NCI-H2171 treated with DMSO at 0.1 percent for 48 hours (cell line): ENCODE results near the gene PLCD1.
"Not testable (repeated sequence)": the region's sequence is repeated elsewhere in the genome, so short reads cannot be mapped to it uniquely, and the experiment has no call there.

Experiments used
- DNase-seq: peaks from one replicate; lab custom pipeline; 2025; lab: John Stamatoyannopoulos, UW

PLCD1 gene

GRCh38 chr3:38000242-38000916, 29.1 kb downstream of the PLCD1 start:
- no peak for DNase-seq

GRCh38 chr3:37999836-38000235, 29.6 kb downstream of the PLCD1 start:
- no peak for DNase-seq

DNA sequence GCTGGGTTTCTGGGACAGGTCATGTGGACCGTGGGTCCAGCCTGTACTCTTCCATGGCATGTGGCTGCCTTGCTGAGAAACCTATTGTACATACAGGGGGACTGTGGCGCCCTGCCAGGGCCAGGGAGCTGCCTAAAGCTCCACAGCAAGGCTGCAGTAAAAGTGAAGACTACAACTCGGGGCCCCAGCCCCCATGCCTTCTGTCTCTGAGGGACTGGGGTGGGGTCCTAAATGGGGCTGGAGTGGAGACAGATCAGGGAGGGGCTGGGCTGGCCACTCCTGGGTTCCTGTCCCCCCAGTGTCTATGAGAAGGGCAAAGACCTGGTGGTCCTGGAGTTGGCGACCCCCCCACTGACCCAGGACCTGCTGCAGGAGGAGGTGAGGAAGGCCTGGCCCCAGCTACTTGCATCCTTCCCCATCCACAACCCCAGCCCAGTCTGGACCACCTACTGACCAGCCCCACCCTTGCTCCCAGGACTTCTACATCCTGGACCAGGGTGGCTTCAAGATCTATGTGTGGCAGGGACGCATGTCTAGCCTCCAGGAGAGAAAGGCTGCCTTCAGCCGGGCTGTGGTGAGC, 31.6 kb downstream of the PLCD1 start:
- DNase-seq = no peak

GRCh38 chr3:37997342-37997741, 32.1 kb downstream of the PLCD1 start:
- DNase-seq = no peak

- peak; percentile 67 for DNase-seq
Measured at GRCh38 chr3:37996785-37997301, 32.6 kb downstream of the PLCD1 start.

DNA sequence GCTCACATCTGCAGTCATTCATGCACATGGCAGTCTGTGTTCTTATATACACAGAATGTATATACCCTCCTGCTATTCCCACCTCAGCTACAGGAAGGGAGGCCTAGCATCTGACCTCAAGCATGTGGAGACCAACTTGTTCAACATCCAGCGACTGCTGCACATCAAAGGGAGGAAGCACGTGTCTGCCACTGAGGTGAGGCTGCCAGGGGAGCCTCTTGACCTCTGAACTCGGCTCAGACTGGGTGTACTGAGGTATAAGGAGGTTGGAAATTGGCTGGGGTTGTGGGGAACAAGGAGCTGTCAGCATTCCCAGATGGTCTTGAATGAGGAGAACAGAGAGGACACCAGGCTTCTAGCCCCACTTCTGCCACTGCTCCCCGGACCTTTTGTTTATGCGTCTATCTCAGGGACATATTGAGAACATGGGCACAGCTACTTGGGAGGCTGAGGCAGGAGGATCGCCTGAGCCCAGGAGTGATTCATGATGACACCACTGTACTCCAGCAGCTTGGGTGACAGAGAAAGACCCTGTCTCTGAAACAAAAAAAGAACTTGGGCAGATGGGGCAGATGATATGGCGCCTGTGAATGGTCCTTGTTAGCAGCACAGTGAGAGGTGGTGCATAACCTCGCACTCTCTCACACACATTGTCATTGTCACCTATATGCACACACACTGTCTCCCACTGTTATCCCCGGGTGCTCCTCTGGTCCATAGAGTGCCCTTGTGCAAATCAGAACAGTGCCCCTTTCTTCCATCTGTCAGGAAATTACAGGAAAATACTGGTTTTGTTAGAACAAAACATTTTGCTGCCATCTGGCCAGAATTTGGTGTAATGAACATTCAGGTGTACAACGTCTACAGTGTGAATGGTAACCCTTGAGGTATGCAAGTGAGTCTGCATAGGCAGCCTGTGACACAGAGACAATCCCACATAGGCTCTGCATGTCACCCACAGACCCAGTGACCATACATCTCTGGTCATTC, 33.5 kb downstream of the PLCD1 start:
- DNase-seq = peak; percentile 71

DNA sequence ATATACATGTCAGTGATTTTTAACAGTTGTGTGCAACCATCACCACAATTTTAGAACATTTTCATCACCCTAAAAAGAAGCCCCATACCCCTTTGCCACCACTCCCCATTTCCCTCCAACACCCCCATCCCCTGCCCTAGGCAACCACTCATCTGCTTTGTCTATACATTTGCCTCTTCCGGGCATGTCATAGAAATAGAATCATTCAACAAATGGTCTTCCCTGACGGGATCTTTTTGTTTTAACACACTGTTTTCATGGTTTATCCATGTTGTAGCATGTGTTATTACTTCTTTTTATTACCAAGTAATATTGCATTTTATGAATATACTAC, 34.8 kb downstream of the PLCD1 start:
- no peak for DNase-seq

DNA sequence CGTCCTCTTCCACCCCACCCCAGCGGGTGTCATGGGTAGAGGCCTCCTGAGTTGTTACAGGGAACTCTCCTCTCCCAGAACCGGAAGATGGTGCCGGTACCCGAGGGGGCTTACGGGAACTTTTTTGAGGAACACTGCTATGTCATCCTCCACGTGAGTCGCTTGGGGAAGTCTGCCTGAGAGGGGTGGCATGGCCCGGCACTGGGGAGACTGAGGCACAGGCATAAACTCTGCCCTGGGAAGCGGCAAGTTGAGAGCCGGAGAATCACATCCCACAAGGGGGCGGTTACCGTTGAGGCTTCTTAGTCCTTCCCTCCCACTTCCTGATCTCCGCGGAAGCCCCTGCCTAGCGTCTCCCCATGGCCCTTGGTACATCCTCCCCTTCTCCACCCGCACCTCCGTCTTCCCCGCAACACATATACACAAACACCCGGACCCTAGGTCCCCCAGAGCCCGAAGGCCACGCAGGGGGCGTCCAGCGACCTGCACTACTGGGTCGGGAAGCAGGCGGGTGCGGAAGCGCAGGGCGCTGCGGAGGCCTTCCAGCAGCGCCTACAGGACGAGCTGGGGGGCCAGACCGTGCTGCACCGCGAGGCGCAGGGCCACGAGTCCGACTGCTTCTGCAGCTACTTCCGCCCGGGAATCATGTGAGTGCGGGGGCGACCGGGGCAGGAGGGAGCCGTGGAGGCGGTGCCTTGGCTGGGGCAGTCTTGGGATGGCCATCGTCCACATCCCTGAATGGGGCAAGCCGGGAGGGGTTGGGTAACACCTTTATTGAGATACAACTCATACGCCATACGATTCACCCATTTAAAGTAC, 35.4 kb downstream of the PLCD1 start:
- DNase-seq = no peak

DNA sequence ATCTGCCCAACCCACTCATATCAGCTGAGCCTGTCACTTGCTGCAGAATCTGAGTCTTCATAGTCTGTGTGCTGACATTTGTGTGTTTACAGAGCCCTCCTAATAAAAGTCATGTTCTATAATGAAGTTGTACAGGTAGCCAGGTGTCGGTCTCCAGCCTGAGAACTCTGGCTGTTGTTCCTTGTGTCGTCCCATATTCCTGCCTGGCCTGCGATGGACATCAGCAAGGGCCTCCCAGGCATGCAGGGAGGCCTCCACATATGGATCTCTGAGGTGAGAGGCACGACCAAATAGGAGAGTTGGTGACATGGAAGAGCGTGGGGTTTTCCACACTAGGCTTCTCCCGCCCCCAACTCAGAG, 36.0 kb downstream of the PLCD1 start:
- DNase-seq = no peak

- DNase-seq = no peak
Measured at GRCh38 chr3:37993067-37993455, 36.4 kb downstream of the PLCD1 start.

GRCh38 chr3:37992271-37993066, 37.0 kb downstream of the PLCD1 start:
- DNase-seq = no peak

- DNase-seq = no peak
Measured at GRCh38 chr3:37991823-37992222, 37.6 kb downstream of the PLCD1 start.

DNA sequence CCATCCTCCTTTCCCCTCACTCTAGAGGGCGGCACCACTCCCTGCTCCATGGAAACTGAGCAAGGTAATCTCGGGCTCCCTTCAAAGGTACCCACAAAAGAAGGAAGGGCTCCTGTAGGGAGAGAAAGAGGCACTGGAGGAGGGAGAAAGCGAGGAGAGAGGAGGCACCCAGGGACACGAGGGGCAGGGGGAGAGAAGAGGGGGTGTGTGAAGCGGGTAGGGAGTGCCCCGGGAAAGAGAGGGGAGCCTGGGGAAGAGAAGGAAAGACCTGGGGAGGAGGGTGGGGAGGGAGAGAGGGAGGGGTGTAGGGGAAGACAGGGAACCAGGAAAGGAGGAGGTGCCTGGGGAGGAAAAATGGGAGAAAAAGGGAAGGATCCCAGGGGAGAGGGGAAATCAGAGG, 38.3 kb downstream of the PLCD1 start:
- no peak for DNase-seq

DNA sequence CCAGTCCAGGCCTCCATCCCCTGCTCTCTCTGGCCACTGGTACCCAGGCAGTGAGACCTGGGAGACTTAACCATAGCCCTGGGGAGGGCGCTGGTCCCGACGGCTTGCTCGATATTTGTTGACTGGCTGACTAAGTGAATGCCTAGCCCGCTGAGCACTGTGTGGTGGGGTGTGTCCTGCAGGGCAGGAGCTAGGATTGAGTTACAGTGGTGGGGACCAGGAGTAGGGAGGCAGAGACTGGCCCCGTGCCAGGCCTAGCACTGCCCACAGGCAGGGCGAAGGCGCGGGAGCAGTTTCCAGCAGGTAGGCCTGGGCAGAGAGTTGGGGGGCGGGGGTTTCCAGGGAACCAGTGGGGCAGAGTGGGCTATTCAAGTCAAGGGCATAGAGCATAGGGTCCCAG, 38.9 kb downstream of the PLCD1 start, which contains the start of gene VILL:
Gene VILL (plus strand): TSS at position 260 of the 400 bp plus-strand sequence. CDS start 2,887 bp downstream, outside the sequence.
- DNase-seq = no peak

GRCh38 chr3:37989821-37990480, 39.5 kb downstream of the PLCD1 start:
- no peak for DNase-seq

DNA sequence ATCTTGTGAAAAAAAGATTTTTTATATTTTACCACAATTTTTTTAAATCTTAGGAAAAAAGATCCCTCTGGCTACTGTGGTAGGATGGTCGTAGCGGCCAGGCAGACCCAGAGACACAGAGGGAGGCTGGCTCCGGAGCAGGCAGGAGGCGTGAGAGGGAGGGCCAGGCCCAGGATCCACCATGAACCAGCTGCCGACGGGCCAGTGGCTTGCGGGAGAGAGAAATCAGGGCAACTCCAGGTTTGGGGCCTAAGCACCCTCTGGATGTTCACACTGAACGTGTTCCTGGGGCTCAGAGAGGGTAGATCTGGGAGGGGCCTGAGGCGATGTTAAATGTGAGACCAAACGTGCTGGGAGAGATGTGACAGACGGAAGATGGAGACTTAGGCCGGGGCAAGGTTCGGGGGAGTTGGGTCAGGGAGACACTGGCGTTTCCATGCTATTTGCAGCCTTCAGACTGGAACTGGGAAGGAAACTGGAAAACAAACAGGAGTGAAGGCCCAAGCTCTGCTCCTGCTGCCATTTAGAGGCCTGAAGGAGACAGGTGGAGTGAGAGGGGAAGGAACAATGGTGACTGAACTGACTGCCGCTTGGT, 40.4 kb downstream of the PLCD1 start:
- DNase-seq = no peak

GRCh38 chr3:37988376-37988775, 41.1 kb downstream of the PLCD1 start:
- not testable (repeated sequence) for DNase-seq

- DNase-seq = no peak
Measured at GRCh38 chr3:37987751-37988179, 41.7 kb downstream of the PLCD1 start.

GRCh38 chr3:37987315-37987697, 42.1 kb downstream of the PLCD1 start:
- no peak for DNase-seq
